Transverse colon (tissue), 4 donors: ENCODE data around the gene HNRNPA3.
"Not testable (repeated sequence)": the region's sequence is repeated elsewhere in the genome, so short reads cannot be mapped to it uniquely, and the experiment has no call there.

Experiments
- CTCF ChIP-seq, 5 experiments: fragments of 200-600 bp in 3 of 5; fragments of 450-650 bp in 2 of 5; sonication (generic) in 3 of 5; IDR thresholded peaks; 1 replicate in 2 of 5; 2 replicates in 3 of 5; pipeline ENCODE4 v1.5.1; 2016 to 2017; ENCODE audit warnings: antibody characterized with exemption in 5 of 5, inconsistent platforms in 3 of 5, mild to moderate bottlenecking in 2 of 5, moderate library complexity in 1 of 5
- EP300 ChIP-seq: sonication (generic); formaldehyde crosslinking; IDR thresholded peaks from one replicate; pipeline ENCODE4 v1.6.1; 2017; ENCODE audit warnings: antibody characterized with exemption, low read depth
- POLR2AphosphoS5 ChIP-seq, 3 donors: sonication (generic); formaldehyde crosslinking; IDR thresholded peaks; one replicate each; pipeline ENCODE4 v1.6.1; 2016; ENCODE audit warnings: antibody characterized with exemption in 3 of 3

GRCh38 chr2:177179671-177180070 lies 32.9 kb upstream of the HNRNPA3 start:
- TF ChIP-seq EP300; CTCF (IDR thresholded peaks at IDR 0.05); POLR2AphosphoS5 (IDR thresholded peaks at IDR 0.05): not testable (repeated sequence)
